ENCODE results near the gene KLRF1. TPM values are rescaled to one million over a fixed set of nuclear protein-coding genes. Genes with fewer than 3 reads are reported as not detected.

KLRF1 gene
- polyA plus RNA-seq (2013, experiment 1 of 2; ENCODE audit: insufficient read length) = not detected
- polyA plus RNA-seq (2013, experiment 2 of 2; ENCODE audit: insufficient read length) = not detected

- DNase-seq = no peak
Observed at GRCh38 chr12:9827209-9827888, at the start of gene KLRF1. TSS of gene KLRF1 (plus strand) at chr12:9827481. CDS start at chr12:9827545, 64 bp downstream.

- DNase-seq = no peak
Observed at GRCh38 chr12:9779209-9779608, 48.1 kb upstream of the KLRF1 start.

- no peak for DNase-seq
Observed at GRCh38 chr12:9781360-9781759, 45.9 kb upstream of the KLRF1 start.

- no peak for DNase-seq
Observed at GRCh38 chr12:9782547-9783382, 44.5 kb upstream of the KLRF1 start.

- no peak for DNase-seq
Observed at GRCh38 chr12:9784326-9784725, 43.0 kb upstream of the KLRF1 start.

GRCh38 chr12:9784816-9785215, 42.5 kb upstream of the KLRF1 start:
- no peak for DNase-seq

- peak; percentile 27 for DNase-seq
Observed at GRCh38 chr12:9786726-9787717, 40.3 kb upstream of the KLRF1 start.

GRCh38 chr12:9792185-9792900, 34.9 kb upstream of the KLRF1 start:
- DNase-seq = no peak

- peak; percentile 52 for DNase-seq
Observed at GRCh38 chr12:9792961-9793617, 34.2 kb upstream of the KLRF1 start.

- no peak for DNase-seq
Observed at GRCh38 chr12:9793779-9794395, 33.4 kb upstream of the KLRF1 start.

- DNase-seq = no peak
Observed at GRCh38 chr12:9794484-9795093, 32.7 kb upstream of the KLRF1 start.

- DNase-seq = no peak
Observed at GRCh38 chr12:9795945-9796344, 31.3 kb upstream of the KLRF1 start.

- no peak for DNase-seq
Observed at GRCh38 chr12:9796346-9796745, 30.9 kb upstream of the KLRF1 start.

- DNase-seq = no peak
Observed at GRCh38 chr12:9796971-9797370, 30.3 kb upstream of the KLRF1 start.

- peak; percentile 16 for DNase-seq
Observed at GRCh38 chr12:9797722-9798619, 29.3 kb upstream of the KLRF1 start.

GRCh38 chr12:9799961-9800360, 27.3 kb upstream of the KLRF1 start:
- no peak for DNase-seq

- DNase-seq = no peak
Observed at GRCh38 chr12:9805883-9806282, 21.4 kb upstream of the KLRF1 start.

- DNase-seq = no peak
Observed at GRCh38 chr12:9806714-9807113, 20.6 kb upstream of the KLRF1 start.

GRCh38 chr12:9808504-9808903, 18.8 kb upstream of the KLRF1 start:
- no peak for DNase-seq
